Hepatocyte (in vitro differentiated cells): ENCODE results near the gene P3H3. TPM values are rescaled to one million over a fixed set of nuclear protein-coding genes. Genes with fewer than 3 reads are reported as not detected.

Experiments
- DNase-seq: peaks from one replicate; pipeline ENCODE4 v3.0.0-alpha.2; 2016; ENCODE audit warnings: low spot score
- H2AFZ ChIP-seq: fragments of 200-600 bp; sonication (generic); 2 replicates; pipeline ENCODE4 v1.6.0; 2016; ENCODE audit warnings: antibody characterized with exemption, mild to moderate bottlenecking
- H3K27ac ChIP-seq: fragments of 200-600 bp; sonication (generic); 2 replicates; pipeline ENCODE4 v1.5.1; 2016; ENCODE audit warnings: mild to moderate bottlenecking
- H3K27me3 ChIP-seq: fragments of 200-600 bp; sonication (generic); 2 replicates; pipeline ENCODE4 v1.6.1; 2016
- H3K36me3 ChIP-seq: fragments of 200-600 bp; sonication (generic); replicated peaks from 2 replicates; pipeline ENCODE4 v1.5.1; 2016; ENCODE audit warnings: low read depth; ENCODE audit not compliant: insufficient read depth
- H3K4me1 ChIP-seq: fragments of 200-600 bp; sonication (generic); 2 replicates; pipeline ENCODE4 v1.5.1; 2016; ENCODE audit warnings: mild to moderate bottlenecking, moderate library complexity; ENCODE audit not compliant: insufficient read depth
- H3K4me2 ChIP-seq: fragments of 200-600 bp; sonication (generic); 2 replicates; pipeline ENCODE4 v1.6.0; 2016
- H3K4me3 ChIP-seq: fragments of 200-600 bp; sonication (generic); 2 replicates; pipeline ENCODE4 v1.5.1; 2016; ENCODE audit warnings: mild to moderate bottlenecking
- H3K79me2 ChIP-seq: fragments of 200-600 bp; sonication (generic); 2 replicates; pipeline ENCODE4 v1.6.0; 2017; ENCODE audit warnings: mild to moderate bottlenecking
- H3K9me2 ChIP-seq: fragments of 200-600 bp; sonication (generic); replicated peaks from 2 replicates; pipeline ENCODE4 v1.6.0; 2017; ENCODE audit warnings: mild to moderate bottlenecking; ENCODE audit not compliant: insufficient read depth
- H3K9me3 ChIP-seq: fragments of 200-600 bp; sonication (generic); 2 replicates; pipeline ENCODE4 v1.5.1; 2016; ENCODE audit warnings: low read depth, mild to moderate bottlenecking
- H4K20me1 ChIP-seq: fragments of 200-600 bp; sonication (generic); 2 replicates; pipeline ENCODE4 v1.6.0; 2016; ENCODE audit warnings: mild to moderate bottlenecking; ENCODE audit not compliant: insufficient read depth, poor library complexity, severe bottlenecking
- CTCF ChIP-seq: fragments of 200-600 bp; sonication (generic); IDR thresholded peaks from 2 replicates; pipeline ENCODE4 v1.5.1; 2016; ENCODE audit warnings: antibody characterized with exemption, mild to moderate bottlenecking; ENCODE audit not compliant: poor library complexity
- EZH2 ChIP-seq: fragments of 200-600 bp; sonication (generic); IDR thresholded peaks from 2 replicates; pipeline ENCODE4 v1.6.1; 2016; ENCODE audit warnings: antibody characterized with exemption, mild to moderate bottlenecking, borderline replicate concordance
- EZH2phosphoT487 ChIP-seq: fragments of 200-600 bp; sonication (generic); IDR thresholded peaks from one replicate; pipeline ENCODE4 v1.6.1; 2018; ENCODE audit warnings: antibody characterized with exemption, mild to moderate bottlenecking, low read depth, moderate library complexity; ENCODE audit not compliant: unreplicated experiment, severe bottlenecking
- WGBS: methylation state at CpG from one replicate; pipeline ENCODE4 v1.1.6; 2016; ENCODE audit warnings: low lambda C conversion rate; ENCODE audit errors: missing lambda C conversion rate; 5-methylcytosine and 5-hydroxymethylcytosine counted together
- polyA plus RNA-seq: library from polyadenylated mRNA; unstranded; fragments of >200 nt; fragmentation: Nextera tagmentation; extraction: Ambion mirVana; gene quantifications from 2 replicates; pipeline ENCODE4 v1.2.1, GENCODE V29; 2016
- total RNA-seq: library from RNA; depleted of rRNA; stranded (reverse); fragments of >200 nt; gene quantifications from 2 replicates; pipeline ENCODE4 v1.2.3, GENCODE V29; 2014

The P3H3 gene
- total and polyA plus RNA-seq, 2 experiments from 2014 or later: 38.1 to 38.6 TPM

- H3K9me2 ChIP-seq: no peaks in the 10 kb centered on the region
- H3K79me2 ChIP-seq: no peaks in the 10 kb centered on the region
- H3K27me3 ChIP-seq: peaks cover 5% of the 10 kb centered on the region
- H3K4me1 ChIP-seq: peaks cover 10% of the 10 kb centered on the region
- H3K9me3 ChIP-seq: no peaks in the 10 kb centered on the region
- H3K4me3 ChIP-seq: no peak overlapping the region
- no peak for DNase-seq
- 75% methylated on average over 13 of the region's 13 CpGs for WGBS
- H3K36me3 ChIP-seq: no peaks in the 10 kb centered on the region
- TF ChIP-seq EZH2 (no peak), CTCF (no peak), EZH2phosphoT487 (no peak)
- no peak overlapping the region for H3K27ac ChIP-seq
- no peaks in the 10 kb centered on the region for H4K20me1 ChIP-seq
- no peak overlapping the region for H2AFZ ChIP-seq
- no peak overlapping the region for H3K4me2 ChIP-seq
These were observed 8.8 kb upstream of the P3H3 start for GRCh38 chr12:6819106-6820030.

DNA sequence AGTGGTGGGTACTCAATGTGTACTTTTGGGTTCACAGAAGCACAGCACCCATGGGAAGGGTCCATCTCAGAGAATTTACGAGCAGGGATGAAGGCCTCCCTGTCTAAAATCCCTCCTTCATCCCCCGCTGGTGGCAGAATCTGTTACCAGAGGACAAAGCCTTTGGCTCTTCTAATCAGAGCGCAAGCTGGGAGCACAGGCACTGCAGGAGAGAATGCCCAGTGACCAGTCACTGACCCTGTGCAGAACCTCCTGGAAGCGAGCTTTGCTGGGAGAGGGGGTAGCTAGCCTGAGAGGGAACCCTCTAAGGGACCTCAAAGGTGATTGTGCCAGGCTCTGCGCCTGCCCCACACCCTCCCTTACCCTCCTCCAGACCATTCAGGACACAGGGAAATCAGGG, 8.0 kb upstream of the P3H3 start:
- H3K27me3 ChIP-seq: peaks cover 5% of the 10 kb centered on the region
- H3K9me2 ChIP-seq: no peaks in the 10 kb centered on the region
- 54% methylated on average over 5 of the region's 5 CpGs for WGBS
- DNase-seq: no peak
- H3K9me3 ChIP-seq: no peaks in the 10 kb centered on the region
- no peak overlapping the region for H3K4me2 ChIP-seq
- no peak overlapping the region for H3K4me3 ChIP-seq
- no peaks in the 10 kb centered on the region for H4K20me1 ChIP-seq
- no peak overlapping the region for H3K27ac ChIP-seq
- H3K36me3 ChIP-seq: no peaks in the 10 kb centered on the region
- TF ChIP-seq CTCF: no peak
- no peak for TF ChIP-seq EZH2
- TF ChIP-seq EZH2phosphoT487: no peak
- no peaks in the 10 kb centered on the region for H3K79me2 ChIP-seq
- no peak overlapping the region for H2AFZ ChIP-seq
- H3K4me1 ChIP-seq: peaks cover 10% of the 10 kb centered on the region

GRCh38 chr12:6821591-6822425, 6.4 kb upstream of the P3H3 start, which contains the start of gene GPR162:
GPR162 (plus strand) TSS chr12:6821821; CDS start chr12:6823899, 2,078 bp downstream.
- peaks cover 5% of the 10 kb centered on the region for H3K27me3 ChIP-seq
- no peaks in the 10 kb centered on the region for H3K9me3 ChIP-seq
- H3K9me2 ChIP-seq: no peaks in the 10 kb centered on the region
- TF ChIP-seq EZH2 (no peak), EZH2phosphoT487 (no peak)
- no peak within 1 kb of the TSS for H3K27ac ChIP-seq
- 5% methylated on average over 10 of the region's 28 CpGs for WGBS
- no peaks in the 10 kb centered on the region for H3K79me2 ChIP-seq
- H3K4me3 ChIP-seq: peak within 1 kb of the TSS; percentile 44
- H3K4me2 ChIP-seq: peak within 1 kb of the TSS; percentile 88
- H2AFZ ChIP-seq: peak within 1 kb of the TSS; percentile 50
- no peaks in the 10 kb centered on the region for H3K36me3 ChIP-seq
- peak; percentile 82 for DNase-seq
- peaks cover 10% of the 10 kb centered on the region for H3K4me1 ChIP-seq
- H4K20me1 ChIP-seq: no peaks in the 10 kb centered on the region
